Heart left ventricle (tissue), 16 donors: ENCODE results near the gene GDPD4. TPM values are rescaled to one million over a fixed set of nuclear protein-coding genes. Genes with fewer than 3 reads are reported as not detected.

Experiments
- ATAC-seq, 4 donors: fragments of 200-7000 bp; cut with Tn5 transposase; one replicate each; pipeline ENCODE4 v1.9.1; 2020 to 2022; ENCODE audit warnings: moderate library complexity in 4 of 4, mild to moderate bottlenecking in 3 of 4, moderate number of reproducible peaks in 1 of 4
- DNase-seq, 5 donors: peaks; one replicate each; pipeline ENCODE4 v3.0.0-alpha.2; 2020
- H3K27ac ChIP-seq, 12 donors: fragments of 200-600 bp; sonication (generic) in 4 of 12; one replicate each; pipeline versions ENCODE4 v1.5.0 to v1.8.0; 2016 to 2022; ENCODE audit warnings: mild to moderate bottlenecking in 2 of 12
- H3K27me3 ChIP-seq, 9 donors: fragments of 200-600 bp; sonication (generic) in 2 of 9; one replicate each; pipeline versions ENCODE4 v1.5.1 to v1.8.0; 2016 to 2022; ENCODE audit warnings: mild to moderate bottlenecking in 3 of 9
- H3K36me3 ChIP-seq, 9 donors: fragments of 200-600 bp; sonication (generic) in 2 of 9; one replicate each; pipeline versions ENCODE4 v1.5.0 to v1.8.0; 2018 to 2022; ENCODE audit warnings: mild to moderate bottlenecking in 2 of 9
- H3K4me1 ChIP-seq, 12 donors: fragments of 200-600 bp; sonication (generic) in 4 of 12; one replicate each; pipeline versions ENCODE4 v1.5.0 to v1.8.0; 2016 to 2022; ENCODE audit warnings: mild to moderate bottlenecking in 3 of 12
- H3K4me3 ChIP-seq, 12 donors: fragments of 200-600 bp; sonication (generic) in 4 of 12; one replicate each; pipeline versions ENCODE4 v1.5.0 to v1.8.0; 2017 to 2022; ENCODE audit warnings: mild to moderate bottlenecking in 9 of 12, moderate library complexity in 4 of 12
- H3K9me3 ChIP-seq, 12 donors: fragments of 200-600 bp; sonication (generic) in 4 of 12; one replicate each; pipeline versions ENCODE4 v1.5.0 to v1.8.0; 2016 to 2022; ENCODE audit warnings: mild to moderate bottlenecking in 1 of 12
- POLR2A ChIP-seq, 2 donors: fragments of 450-650 bp; IDR thresholded peaks; one replicate each; pipeline ENCODE4 v1.6.1; 2017; ENCODE audit warnings: antibody characterized with exemption in 2 of 2, mild to moderate bottlenecking in 2 of 2, moderate library complexity in 2 of 2
- WGBS, 4 donors: extraction: QIAGEN DNeasy Blood & Tissue Kit in 2 of 4; methylation state at CpG; one replicate each; pipeline versions ENCODE4 v1.1.5 to v1.1.7; 2013 to 2018; 5-methylcytosine and 5-hydroxymethylcytosine counted together
- intact Hi-C, 10 donors: fragments of 100-400 bp; cut with DNase I; formaldehyde crosslinking; loops; one replicate each; pipeline versions ENCODE4 v1.11.1 to v1.14.2; 2022
- polyA plus RNA-seq, 2 donors: library from polyadenylated mRNA; stranded (reverse); fragments of 200-250 nt; gene quantifications; one replicate each; pipeline ENCODE4 v1.2.3, GENCODE V29; 2013
- total RNA-seq, 9 donors: library from RNA; depleted of rRNA in 2 of 9; stranded (reverse); fragments of >200 nt in 2 of 9; fragmentation: NEBNext Ultra II Directional in 3 of 9; extraction: Animal tissue kit (Norgen Biotek cat#: 25700) in 3 of 9; gene quantifications; one replicate each; pipeline versions ENCODE4 v1.1.0 to v1.2.4, GENCODE V29; 2016 to 2023
- TF ChIP-seq, protein P1 (sequence below), 12 donors: fragments of 200-600 bp; sonication (generic) in 4 of 12; IDR thresholded peaks; one replicate each; pipeline versions ENCODE4 v1.5.0 to v1.8.0; 2018 to 2022; ENCODE audit warnings: antibody characterized with exemption in 12 of 12, mild to moderate bottlenecking in 5 of 12
- donor health status: ischemic (EF 13 %, LVEDD 7.1; RV severe dilation, severe dysfunction).
- donor health status: healthy with polysubstance abuse.
- donor health status: DM: no; HTN: yes; CAD: no.
- donor health status: DM: no; HTN: no; CAD: no.
- donor health status: ischemic (EF 25% LVEDD 6.9; RV normal size, moderate dysfunction).
- donor health status: ischemic (EF 25% LVEDD 5.7; RV mildly dilated, moderate dysfunction).
- donor health status: healthy.
- donor health status: DM: yes; HTN: yes; CAD: no.
- donor health status: ischemic (EF 35%, LVEDD 5.7; RV mildly dilated, moderate dysfunction).
- donor health status: nonischemic (EF 11% LVEDD 7.7; RV severe dilation, severe dysfunction).
- donor health status: DM: yes; HTN: yes; CAD: no.
- donor health status: PGD.
- donor health status: ischemic (EF 29% LVEDD 5.4; RV normal size, mild dysfunction).
- donor health status: nonischemic (EF 23%, LVEDD 6.1; RV moderate dilation, normal function).

The GDPD4 gene
- total and polyA plus RNA-seq, 11 donors: 0.19 TPM; not detected in 10

DNA sequence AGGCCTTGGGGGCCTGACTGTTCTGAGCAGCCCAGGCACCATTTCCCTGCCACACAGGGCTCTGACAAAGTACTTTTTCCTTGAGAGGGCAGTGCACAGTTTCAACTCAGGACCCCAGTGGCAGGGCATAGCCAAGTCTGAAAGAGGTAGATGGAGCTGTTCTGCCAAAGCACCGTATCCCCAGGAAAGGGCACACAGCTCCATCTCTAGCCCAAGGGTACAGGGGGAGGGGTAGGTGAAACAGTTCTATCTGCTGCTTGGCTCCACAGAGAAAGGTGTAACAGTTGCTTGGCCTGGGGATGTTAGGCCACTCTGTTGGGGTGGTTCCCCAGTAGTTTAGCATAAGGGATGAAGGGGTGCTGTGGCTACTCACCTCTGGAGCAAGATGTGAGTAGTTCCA, 47.8 kb downstream of the GDPD4 start:
- no peaks in the 10 kb centered on the region for H3K36me3 ChIP-seq
- TF ChIP-seq POLR2A (IDR thresholded peaks at IDR 0.05): no peak
- TF ChIP-seq, protein P1, sequence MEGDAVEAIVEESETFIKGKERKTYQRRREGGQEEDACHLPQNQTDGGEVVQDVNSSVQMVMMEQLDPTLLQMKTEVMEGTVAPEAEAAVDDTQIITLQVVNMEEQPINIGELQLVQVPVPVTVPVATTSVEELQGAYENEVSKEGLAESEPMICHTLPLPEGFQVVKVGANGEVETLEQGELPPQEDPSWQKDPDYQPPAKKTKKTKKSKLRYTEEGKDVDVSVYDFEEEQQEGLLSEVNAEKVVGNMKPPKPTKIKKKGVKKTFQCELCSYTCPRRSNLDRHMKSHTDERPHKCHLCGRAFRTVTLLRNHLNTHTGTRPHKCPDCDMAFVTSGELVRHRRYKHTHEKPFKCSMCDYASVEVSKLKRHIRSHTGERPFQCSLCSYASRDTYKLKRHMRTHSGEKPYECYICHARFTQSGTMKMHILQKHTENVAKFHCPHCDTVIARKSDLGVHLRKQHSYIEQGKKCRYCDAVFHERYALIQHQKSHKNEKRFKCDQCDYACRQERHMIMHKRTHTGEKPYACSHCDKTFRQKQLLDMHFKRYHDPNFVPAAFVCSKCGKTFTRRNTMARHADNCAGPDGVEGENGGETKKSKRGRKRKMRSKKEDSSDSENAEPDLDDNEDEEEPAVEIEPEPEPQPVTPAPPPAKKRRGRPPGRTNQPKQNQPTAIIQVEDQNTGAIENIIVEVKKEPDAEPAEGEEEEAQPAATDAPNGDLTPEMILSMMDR (IDR thresholded peaks at IDR 0.05): no peak
- H3K27me3 ChIP-seq: peaks cover 0 to 9% (median 0%) of the 10 kb centered on the region in 9 donors
- H3K4me3 ChIP-seq: no peak overlapping the region
- DNase-seq: no peak
- peaks cover 0 to 22% (median 0%) of the 10 kb centered on the region in 12 donors for H3K9me3 ChIP-seq
- 73 to 85% (median 84%) methylated on average over 1 of the region's 1 CpG for WGBS, 4 donors
- intact Hi-C loops: no loop called here
- no peak overlapping the region for H3K27ac ChIP-seq
- ATAC-seq: no peak
- no peaks in the 10 kb centered on the region for H3K4me1 ChIP-seq

DNA sequence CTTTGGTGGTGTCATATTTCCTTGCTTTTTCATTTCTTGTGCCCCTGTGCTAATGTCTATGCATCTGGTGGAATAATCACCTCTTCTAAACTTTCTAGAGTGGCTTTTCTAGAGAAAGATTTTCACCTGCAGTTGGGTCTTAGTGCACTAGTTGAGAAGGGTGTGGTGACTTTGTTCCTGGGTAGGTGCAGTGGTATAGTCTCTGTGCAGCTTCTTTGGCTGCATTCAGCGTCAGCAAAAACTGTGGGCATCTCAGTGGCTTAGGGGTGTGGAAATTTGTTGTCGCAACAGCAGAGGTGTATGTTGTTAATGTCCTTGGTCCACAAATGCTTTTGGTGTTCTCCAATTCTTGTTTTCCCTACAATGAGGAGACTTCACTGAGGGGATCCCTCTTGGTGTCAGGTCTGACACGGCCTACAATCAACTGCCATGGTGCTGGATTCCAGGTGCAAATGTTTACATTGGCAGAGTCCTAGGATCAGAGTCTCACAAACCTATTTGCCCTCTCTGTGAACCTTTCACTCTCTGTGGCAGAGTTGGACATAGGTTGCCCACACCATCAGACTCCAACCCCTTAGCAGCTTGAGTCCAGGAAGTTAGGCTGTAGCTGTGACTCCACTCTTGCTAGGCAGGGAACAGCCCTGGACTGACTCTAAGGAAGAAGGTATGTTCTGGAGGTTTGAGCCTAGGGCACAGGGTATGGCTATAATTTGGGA, 48.8 kb downstream of the GDPD4 start:
- WGBS, 4 donors: 87 to 94% (median 90%) methylated on average over 3 of the region's 3 CpGs
- no peak overlapping the region for H3K27ac ChIP-seq
- no peak for ATAC-seq

DNA sequence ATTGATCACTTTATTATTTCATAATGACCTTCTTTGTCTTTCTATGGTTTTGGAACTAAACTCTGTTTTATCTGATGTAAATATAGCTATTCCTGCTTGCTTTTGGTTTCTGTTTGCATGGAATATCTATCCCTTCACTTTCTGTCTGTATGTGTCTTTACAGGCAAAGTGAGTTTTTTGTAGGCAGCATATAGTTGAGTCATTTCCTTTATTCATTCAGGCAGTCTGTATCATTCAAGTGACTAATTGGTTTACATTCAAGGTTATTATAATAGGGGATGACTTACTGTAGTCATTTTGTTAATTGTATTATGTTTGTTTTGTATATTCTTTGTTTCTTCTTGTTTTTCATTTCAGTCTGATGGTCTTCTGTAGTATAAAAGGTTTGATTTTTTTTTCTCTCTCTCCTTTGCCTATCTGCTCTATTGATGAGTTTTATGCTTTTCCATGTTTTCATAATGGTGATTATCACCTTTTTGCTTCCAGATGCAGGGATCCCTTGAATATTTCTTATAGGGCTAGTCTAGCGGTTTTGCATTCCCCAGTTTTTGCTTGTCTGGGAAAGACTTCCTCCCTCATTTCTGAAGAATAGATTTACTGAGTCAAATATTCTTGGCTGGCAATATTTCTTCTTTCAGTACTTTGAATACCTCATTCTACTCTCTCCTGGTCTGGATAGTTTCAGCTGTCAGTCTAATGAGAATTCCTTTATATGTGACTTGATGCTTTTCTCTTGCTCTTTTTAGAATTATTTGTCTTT, 50.4 kb downstream of the GDPD4 start:
- ATAC-seq: no peak

More for the DNA sequence above, 48.8 kb downstream of the GDPD4 start:
- peaks cover 0 to 22% (median 0%) of the 10 kb centered on the region in 12 donors for H3K9me3 ChIP-seq
- intact Hi-C loops: no loop called here
- H3K27me3 ChIP-seq: peaks cover 0 to 9% (median 0%) of the 10 kb centered on the region in 9 donors
- H3K4me3 ChIP-seq: no peak overlapping the region
- no peaks in the 10 kb centered on the region for H3K36me3 ChIP-seq
- no peak for DNase-seq
- TF ChIP-seq, protein P1 (IDR thresholded peaks at IDR 0.05): no peak
- no peak for TF ChIP-seq POLR2A (IDR thresholded peaks at IDR 0.05)
- no peaks in the 10 kb centered on the region for H3K4me1 ChIP-seq

More for the DNA sequence above, 50.4 kb downstream of the GDPD4 start:
- 87 to 96% (median 91%) methylated on average over 1 of the region's 1 CpG for WGBS, 4 donors
- Histone ChIP-seq H3K36me3 (no peaks in the 10 kb centered on the region), H3K9me3 (peaks cover 0 to 22% (median 0%) of the 10 kb centered on the region in 12 donors), H3K4me1 (no peaks in the 10 kb centered on the region), H3K27me3 (peaks cover 0 to 9% (median 0%) of the 10 kb centered on the region in 9 donors), H3K27ac (no peak overlapping the region), H3K4me3 (no peak overlapping the region)
- TF ChIP-seq POLR2A (IDR thresholded peaks at IDR 0.05): no peak
- TF ChIP-seq, protein P1 (IDR thresholded peaks at IDR 0.05): no peak
- no peak for DNase-seq
- intact Hi-C loops: no loop called here
